IPS-NIHi11 (cell line): ENCODE results near the gene SIAH2.
A peak's percentile ranks its signal among the peaks of the same experiment; 100 is the strongest.
"Not testable (repeated sequence)": the region's sequence is repeated elsewhere in the genome, so short reads cannot be mapped to it uniquely, and the experiment has no call there.

Source experiments
- DNase-seq: peaks from one replicate; pipeline ENCODE4 v3.0.0; 2012; ENCODE audit warnings: mixed read lengths, low spot score

The SIAH2 gene, protein sequence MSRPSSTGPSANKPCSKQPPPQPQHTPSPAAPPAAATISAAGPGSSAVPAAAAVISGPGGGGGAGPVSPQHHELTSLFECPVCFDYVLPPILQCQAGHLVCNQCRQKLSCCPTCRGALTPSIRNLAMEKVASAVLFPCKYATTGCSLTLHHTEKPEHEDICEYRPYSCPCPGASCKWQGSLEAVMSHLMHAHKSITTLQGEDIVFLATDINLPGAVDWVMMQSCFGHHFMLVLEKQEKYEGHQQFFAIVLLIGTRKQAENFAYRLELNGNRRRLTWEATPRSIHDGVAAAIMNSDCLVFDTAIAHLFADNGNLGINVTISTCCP

DNA sequence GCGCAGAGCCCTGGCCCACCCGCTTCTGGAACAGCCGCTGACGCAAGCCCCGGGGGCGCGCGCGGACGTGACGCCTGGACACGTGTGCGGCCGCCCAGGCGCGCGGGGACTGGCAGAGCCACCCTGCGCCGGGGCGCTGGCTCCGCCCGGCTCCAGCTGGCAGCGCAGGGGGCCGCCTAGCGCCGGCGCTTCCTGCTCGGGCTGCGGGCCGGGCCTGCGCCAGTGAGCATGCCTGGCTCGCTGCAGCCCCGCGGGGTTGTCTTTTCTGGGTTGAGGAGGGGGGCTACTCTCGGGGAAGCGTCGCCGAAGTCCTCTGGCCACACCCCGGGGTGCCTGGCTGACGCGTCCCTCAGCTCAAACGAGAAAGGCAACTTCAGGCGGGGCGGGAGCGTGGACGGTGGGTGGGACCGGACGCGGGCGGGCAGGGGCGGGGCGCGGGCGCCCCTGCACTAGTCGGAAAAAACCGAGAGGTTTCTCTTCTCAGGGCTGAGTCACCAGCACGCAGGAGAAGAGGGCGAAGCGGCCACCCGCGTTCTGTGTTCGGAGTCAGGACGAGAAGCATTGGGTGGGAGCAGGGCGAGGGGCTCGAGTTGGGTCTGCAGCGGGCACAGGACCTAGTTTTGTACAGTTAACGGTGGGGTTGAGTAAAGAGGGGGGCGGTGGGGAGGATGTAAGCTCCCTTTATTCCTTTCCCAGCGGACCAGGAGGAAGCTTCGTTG is at the start of gene SIAH2:
Gene SIAH2 (minus strand): TSS at position 48 of the 719 bp plus-strand sequence. CDS start 320 bp downstream, outside the sequence.
- DNase-seq, result peak; percentile 87

DNA sequence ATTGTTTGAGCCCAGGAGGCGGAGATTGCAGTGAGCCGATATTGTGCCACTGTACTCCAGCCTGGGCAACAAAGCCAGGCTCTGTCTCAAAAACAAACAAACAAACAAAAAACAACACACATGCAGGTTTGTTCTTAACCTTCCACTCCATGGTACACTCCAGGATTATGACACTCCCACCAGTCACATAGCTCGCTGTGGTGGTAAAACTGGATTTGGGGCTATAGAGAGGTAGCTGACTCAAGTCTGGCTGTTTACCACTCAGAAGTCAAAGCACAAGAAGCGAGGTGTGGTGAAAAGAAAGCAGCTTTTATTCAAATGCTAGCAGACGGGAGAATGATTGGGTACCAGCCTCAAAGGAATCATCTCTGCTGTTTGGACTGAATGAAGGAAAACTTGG is 49.0 kb upstream of the SIAH2 start:
- no peak for DNase-seq

- DNase-seq, result no peak
Measured at GRCh38 chr3:150810641-150811040, 47.7 kb upstream of the SIAH2 start.

- peak; percentile 38 for DNase-seq
Measured at GRCh38 chr3:150806185-150806835, 43.3 kb upstream of the SIAH2 start.

DNA sequence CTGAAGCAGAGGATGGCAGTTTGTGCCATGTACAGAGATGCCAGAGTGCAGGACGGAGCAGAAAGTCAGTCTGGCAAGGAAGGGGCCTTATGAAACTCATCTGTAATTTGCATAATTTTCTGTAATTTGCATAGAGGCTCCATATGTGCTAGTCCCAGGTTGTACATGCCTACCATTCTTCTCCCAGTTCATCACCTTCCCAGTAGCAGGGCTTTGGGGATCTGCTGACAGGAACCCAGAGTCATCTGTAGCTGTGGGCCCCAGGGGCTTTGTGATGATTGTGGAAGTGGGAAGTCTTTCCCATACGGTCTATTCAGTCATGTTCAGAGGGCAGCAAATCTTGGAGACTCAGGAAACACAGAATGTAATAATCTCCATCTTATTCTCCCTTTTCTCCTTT is 42.4 kb upstream of the SIAH2 start:
- no peak for DNase-seq

- no peak for DNase-seq
Measured at GRCh38 chr3:150803440-150803985, 40.5 kb upstream of the SIAH2 start.

- no peak for DNase-seq
Measured at GRCh38 chr3:150800722-150801121, 37.8 kb upstream of the SIAH2 start.

GRCh38 chr3:150798122-150798618 is 35.2 kb upstream of the SIAH2 start:
- peak; percentile 20 for DNase-seq

GRCh38 chr3:150797155-150797554 is 34.2 kb upstream of the SIAH2 start:
- no peak for DNase-seq

- DNase-seq, result not testable (repeated sequence)
Measured at GRCh38 chr3:150796527-150796926, 33.6 kb upstream of the SIAH2 start.

DNA sequence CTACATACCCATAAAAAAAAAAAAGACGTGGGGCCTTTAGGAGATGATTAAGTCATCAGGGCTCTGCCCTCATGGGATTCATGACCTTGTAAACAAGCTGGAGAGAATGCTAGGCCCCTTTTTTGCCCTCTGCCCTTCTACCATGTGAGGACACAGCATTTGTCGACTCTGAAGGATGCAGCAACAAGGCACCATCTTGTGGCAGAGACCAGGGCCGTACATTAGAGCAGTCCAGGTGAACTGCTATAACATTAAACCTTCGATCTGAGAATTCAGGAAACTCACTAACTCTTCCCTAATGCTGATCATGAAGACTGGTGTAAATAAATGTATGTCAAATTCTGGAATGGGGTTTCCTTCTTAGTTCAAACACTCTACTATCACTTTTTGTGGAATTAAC is 30.7 kb upstream of the SIAH2 start:
- DNase-seq, result no peak

DNA sequence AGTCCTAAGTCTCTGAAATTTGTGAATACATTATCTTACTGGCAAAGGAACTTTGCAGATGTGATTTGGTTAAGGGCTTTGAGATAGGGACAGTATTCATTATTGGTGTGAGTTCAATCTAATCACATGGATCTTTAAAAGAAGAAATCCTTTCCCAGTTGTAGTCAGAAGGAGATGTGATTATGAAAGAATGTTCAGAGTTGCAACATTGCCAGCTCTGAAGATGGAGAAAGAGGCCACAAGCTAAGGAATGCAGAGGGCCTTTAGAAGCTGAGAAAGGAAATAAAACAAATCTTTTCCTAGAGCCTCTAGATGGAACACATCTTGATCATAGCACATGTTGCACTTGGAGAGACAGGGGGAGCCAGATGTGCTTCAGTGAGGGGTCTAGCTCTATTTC is 27.7 kb upstream of the SIAH2 start:
- no peak for DNase-seq

DNA sequence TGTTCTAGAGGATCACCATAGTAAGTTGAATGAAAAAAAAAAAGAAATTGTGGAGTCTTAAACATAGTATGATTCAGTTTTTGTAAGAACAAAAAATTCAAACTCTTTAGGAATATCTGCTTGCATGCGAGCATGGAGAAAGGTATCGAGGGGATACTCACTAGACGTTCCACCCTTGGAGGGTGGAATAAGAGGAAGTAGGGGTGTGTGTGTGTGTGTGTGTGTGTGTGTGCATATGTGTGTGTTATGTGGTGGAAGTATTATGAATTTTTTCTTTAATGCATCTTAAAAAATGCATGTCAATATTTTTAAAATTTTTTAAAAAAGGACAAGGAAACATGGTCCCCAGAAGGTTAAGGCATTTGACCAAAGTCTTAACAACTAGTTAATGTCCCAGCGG is 26.5 kb upstream of the SIAH2 start:
- no peak for DNase-seq

DNA sequence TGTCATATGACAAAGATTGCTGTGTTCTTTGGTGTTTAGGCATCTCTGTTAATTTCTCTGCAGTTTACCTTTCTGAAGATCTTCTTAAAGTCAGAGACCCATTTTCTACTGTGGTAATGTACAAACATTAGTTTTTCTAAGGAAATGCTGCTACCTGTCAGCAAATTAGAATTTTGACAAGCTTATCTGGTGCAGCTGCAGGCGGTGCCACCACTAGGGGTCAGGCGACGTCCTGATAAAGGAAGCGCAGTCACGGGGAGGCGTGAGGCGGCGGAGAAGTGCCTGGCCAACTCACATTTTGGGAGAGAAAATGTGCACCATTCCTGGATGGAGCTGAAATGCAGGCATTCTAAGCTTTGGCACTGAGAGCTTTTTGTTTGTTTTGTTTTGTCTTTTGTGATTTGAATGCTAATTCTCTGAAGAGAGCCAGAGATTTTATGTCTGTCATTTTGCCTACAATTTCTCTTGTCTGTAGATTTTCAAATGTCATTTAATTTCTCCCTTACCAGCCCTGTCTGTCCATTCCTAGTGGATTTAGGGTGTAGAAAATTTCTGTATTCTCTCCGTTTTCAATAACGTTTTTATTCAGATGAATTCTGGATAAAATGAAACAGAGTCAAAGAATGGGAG is 24.9 kb upstream of the SIAH2 start:
- peak; percentile 68 for DNase-seq

DNA sequence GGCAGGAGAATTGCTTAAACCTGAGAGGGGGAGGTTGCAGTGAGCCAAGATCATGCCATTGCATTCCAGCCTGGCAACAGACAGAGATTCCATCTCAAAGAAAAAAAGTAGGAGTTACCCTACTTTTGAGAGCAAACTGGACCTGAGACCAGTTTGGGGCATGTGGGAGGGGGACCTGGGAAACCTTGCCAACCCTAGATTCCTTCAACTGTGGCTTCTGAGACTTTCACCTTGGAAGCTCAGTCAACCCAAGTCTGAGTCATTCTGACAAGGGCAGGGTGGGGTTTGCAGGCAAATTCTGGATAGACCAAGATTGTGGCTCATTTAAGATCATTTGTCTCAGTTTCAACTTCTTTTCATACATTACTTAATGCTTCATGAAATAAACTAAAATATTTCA is 23.8 kb upstream of the SIAH2 start:
- no peak for DNase-seq

DNA sequence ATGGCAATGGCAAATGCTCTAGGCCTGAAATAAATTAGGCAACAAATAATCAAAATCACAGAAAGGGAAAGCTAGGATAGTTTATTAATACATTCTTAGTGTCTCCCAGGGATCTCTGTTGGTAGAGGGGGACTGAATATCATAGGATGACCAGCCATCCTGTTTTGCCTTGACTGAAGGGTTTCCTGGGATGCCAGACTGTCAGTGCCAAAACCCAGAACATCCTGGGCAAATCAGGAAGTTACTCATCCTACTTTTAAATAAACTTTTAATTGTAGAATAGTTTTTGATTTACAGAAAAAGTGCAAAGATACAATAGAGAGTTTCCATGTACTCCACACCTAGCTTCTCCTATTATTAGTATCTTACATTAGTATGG is 21.8 kb upstream of the SIAH2 start:
- DNase-seq, result no peak

DNA sequence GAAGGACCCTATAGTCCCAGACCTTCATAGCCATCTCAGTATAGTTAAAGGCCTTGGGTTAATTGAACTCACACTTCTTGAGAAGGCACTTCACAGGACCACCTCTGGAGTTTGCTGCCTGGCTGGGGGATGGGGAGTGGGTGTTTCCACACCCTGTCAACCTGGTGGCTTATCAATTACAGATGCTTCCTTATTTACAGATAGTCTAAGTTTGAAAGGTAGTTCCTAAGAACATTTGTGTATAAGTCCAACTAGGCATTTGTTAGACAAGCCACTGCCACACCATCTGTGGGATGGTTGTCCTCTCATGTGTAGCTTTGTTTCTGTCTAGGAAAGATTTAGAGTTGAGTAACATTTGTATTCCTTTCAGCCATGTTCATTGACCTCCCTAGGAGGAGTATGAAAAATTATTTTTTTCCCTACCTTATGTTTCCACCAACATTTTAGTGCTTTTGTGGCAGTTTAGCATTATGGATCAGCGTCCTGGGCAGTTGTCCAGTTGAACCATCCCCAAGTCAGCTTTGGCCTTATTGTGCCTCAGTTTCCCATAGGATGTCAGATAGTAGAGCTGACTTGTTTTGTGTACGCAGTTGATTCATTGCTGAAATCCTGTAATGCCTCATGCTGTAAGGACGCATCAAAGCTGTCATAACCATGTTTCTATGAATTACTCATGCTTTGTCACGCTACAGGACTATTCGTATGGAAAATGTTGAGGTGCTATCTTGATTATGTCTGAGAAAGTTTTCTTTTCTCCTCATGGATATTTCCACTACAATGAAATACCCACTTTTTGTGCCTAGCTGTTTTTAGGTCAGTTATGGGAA is 21.2 kb upstream of the SIAH2 start:
- no peak for DNase-seq

GRCh38 chr3:150783316-150783715 is 20.3 kb upstream of the SIAH2 start:
- no peak for DNase-seq

DNA sequence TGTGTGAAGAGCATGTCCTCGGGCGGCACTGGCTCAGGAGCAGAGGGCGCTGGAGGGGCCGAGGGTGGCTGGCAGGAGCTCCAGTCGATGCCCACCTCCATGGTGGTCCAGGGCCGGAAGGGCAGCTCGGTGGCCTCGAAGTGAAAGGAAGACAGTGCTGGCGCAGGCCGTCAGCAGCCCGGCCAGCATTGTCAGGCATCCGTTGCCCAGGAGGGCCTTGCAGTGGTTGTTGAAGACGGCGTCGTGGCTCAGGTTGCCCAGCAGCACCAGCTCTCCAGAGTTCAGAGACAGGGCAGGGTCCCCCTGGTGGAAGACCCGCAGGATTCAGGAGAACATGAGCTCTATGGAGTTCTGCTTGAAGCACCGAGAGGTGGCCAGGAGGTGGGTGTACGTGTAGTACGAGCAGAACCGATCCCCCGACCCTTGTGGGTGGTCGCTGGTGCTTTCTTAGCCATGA is 16.5 kb upstream of the SIAH2 start:
- DNase-seq, result peak; percentile 62

DNA sequence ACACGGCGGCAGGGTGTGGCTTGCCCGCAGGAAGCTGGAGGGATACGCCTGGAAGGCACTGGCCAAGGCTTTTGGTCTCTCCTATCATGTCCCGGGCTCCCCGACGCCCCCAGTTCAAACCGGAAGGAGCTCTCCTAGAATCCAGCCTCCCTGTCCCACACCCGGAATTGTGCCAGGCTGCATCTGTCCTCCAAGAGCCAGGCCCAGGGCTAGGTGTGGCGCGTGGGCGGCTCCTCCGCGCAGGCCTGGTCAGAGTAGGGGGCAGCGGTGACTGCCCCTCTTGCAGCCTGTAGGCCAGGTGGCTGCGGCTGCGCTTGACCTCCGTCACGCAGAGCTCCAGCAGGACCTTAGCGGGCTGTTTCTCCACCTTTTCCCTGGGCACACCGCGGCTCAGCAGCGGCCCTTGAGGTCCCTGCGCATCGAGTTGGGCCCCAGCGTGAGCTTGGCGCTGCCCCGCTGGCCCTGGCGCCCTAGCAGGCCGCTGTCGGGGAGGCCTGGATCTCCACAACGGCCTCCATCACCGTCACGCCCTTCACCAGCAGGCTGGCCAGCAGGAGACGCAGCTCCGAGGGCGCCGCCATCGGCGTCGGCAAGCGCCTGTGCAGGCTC is 15.9 kb upstream of the SIAH2 start:
- DNase-seq, result no peak
